Fibroblast of villous mesenchyme (primary cell): ENCODE measurements around the gene TUBB4B. TPM values are rescaled to one million over a fixed set of nuclear protein-coding genes. Genes with fewer than 3 reads are reported as not detected.

Source experiments
- DNase-seq: peaks from one replicate; pipeline ENCODE4 v3.0.0-alpha.2; 2010; ENCODE audit warnings: low read depth
- H3K4me3 ChIP-seq: 2 replicates; pipeline ENCODE4 v1.5.1; 2011; ENCODE audit warnings: low read depth, mild to moderate bottlenecking, low read length
- total RNA-seq: library from RNA; depleted of rRNA; stranded (reverse); fragments of >200 nt; gene quantifications from 2 replicates; pipeline ENCODE4 v1.2.3, GENCODE V29; 2012
- TF ChIP-seq, protein P1 (sequence below): IDR thresholded peaks from 2 replicates; pipeline ENCODE4 v1.5.1; 2012; ENCODE audit warnings: low read depth, mild to moderate bottlenecking, low read length; ENCODE audit not compliant: insufficient read depth

Gene TUBB4B
- total RNA-seq, 1 donor, result 218 TPM

DNA sequence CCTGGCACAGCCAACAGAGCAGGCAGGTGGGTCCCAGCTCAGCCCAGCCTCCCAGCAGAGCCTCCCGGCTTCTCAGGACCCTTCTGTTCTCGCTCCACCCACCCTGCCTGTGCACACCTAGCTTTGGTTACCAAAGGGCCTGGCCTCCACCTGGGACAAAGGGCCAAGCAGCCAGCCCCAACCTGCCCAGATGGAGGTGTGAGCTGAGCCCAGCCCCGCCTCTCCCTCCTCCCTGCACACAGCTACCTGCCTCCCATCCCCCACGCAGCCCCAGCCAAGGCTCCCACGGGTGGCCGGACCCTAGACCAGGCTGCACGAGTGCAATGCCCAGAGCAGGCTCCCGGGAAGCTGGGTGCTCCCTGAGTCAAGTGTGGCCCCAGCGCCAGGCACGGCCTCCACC is 46.2 kb upstream of the TUBB4B start:
- DNase-seq, result no peak
- TF ChIP-seq, protein P1, sequence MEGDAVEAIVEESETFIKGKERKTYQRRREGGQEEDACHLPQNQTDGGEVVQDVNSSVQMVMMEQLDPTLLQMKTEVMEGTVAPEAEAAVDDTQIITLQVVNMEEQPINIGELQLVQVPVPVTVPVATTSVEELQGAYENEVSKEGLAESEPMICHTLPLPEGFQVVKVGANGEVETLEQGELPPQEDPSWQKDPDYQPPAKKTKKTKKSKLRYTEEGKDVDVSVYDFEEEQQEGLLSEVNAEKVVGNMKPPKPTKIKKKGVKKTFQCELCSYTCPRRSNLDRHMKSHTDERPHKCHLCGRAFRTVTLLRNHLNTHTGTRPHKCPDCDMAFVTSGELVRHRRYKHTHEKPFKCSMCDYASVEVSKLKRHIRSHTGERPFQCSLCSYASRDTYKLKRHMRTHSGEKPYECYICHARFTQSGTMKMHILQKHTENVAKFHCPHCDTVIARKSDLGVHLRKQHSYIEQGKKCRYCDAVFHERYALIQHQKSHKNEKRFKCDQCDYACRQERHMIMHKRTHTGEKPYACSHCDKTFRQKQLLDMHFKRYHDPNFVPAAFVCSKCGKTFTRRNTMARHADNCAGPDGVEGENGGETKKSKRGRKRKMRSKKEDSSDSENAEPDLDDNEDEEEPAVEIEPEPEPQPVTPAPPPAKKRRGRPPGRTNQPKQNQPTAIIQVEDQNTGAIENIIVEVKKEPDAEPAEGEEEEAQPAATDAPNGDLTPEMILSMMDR, result no peak
- H3K4me3 ChIP-seq, result no peak overlapping the region

DNA sequence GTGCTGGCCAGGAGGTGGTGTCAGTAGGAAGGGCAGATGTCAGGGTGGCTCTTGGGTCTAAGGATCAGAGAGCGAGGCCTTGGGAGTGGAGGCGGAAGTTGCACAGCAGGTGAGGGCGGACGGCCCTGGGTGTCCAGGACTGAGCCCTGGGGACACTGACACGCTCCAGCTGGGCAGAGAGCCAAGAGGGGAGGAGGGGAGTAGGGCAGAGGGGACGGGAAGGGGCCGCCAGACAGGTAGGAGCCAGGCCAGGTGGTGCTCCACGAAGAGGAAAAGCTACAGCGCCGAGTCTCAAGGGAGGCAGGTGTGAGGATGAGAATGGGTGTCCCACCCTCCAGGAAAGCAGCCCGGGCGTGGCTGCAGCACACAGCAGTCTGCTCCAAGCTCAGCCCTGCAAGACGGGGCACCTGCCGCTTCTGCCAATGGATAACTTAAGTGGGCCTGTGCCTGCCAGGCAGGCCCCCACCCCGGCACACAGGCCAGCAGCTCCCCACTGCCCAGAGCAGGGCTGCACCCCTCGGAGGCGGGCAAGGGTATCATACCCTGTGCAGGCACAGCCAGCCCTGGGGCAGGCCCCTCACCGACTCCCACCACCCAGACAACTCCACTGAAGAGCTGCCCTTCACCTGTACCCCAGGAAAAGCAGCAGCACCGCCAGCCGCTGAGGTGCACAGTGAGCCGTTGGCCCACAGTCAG is 45.4 kb upstream of the TUBB4B start:
- no peak overlapping the region for H3K4me3 ChIP-seq
- TF ChIP-seq, protein P1, result no peak
- DNase-seq, result no peak

DNA sequence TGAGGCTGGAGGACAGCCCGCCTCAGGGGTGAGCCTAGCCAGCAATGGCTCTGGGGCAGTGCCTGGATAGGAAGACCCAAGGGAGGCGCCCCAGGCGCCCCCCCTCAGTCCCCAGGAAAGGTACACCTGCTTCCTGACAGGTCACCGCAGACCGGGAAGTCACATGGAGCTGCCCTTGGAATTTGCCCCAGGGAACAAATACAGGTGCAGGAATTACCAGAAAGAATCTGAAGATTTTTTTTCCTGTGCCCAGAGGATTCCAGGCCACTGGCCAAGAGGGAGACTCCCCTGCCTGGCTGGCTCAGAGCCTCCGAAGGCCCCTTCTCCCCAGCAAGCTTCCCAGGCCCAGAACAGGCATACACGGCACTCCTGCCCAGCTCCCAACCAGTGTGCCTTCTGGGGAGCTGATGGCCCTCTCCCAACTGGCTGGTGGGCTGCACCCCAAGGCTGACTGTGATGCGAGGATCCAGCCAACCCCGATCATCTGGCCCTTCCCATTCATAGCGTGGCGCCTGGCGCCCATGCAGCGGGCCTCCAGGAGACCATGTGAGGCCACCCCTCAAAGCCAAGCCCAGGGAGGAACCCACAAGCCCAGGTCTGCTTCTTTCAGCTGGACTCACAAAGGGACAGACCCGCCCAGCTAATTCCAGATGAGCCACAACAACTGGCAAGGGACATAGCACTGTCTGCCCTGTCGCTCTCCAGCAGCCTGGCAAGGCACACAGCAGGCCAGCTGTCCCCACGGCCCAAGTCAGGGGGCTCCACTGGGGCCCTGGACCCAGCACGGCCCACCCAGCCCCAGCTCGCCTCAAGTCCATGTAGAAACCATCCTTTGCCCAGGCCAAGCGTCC is 42.8 kb upstream of the TUBB4B start:
- no peak overlapping the region for H3K4me3 ChIP-seq
- DNase-seq, result no peak
- TF ChIP-seq, protein P1, result no peak

DNA sequence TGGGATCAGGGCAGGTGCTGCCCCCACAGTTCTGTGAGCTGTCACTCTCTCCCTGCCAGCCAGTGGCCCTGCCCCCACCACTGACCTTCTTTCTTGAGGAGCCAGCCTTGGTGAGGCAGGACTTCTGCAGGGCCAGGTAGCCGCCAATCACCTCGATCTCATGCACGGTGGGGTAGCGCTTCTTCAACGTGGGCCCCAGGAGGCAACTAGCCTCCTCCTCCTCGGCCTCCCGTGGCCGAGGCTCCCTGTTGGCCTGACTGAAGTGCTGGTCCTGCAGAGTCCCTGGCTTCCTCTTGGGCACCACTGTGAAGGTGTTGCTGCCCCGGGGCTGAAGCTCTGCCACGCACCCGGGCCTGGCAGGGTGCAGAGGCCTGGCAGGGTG is 42.2 kb upstream of the TUBB4B start:
- peak overlapping the region; percentile 54 for H3K4me3 ChIP-seq
- TF ChIP-seq, protein P1, result no peak
- DNase-seq, result no peak

DNA sequence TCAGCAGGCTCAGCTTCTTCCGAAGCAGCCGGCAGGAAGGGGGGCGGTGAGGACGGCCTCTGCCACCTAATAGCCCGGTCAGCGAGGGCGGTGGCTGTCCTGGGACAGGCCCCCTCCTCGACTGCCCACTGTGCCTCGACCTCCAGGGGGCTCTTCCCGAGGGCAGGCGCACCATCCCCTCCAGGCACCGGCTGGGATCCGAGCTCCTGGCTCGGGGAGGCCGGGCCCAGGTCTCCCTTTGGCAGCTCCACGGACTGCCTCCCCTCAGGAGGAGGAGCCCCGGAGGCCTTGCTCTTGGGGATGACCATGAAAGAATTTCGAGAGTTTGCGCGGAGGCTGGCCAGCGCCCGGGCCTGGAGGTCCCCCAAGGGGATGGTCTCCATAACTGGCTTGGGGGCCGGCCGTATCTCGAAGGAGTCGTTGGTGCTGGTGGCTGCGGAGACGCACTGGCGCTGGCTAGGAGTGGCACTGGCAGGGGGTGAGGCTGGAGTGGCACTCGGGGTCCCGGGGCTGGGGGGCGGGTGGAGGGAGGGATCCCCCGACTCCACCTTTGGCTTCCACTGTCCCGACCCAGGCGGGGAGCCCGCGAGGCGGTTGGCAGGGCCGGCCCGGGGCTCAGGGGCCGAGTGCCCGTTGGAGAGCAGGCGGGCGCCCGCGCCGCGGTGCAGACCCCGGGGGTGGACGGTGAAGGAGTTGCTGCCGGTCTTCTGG is 41.5 kb upstream of the TUBB4B start:
- TF ChIP-seq, protein P1, result no peak
- DNase-seq, result peak; percentile 35
- H3K4me3 ChIP-seq, result peak overlapping the region; percentile 54

DNA sequence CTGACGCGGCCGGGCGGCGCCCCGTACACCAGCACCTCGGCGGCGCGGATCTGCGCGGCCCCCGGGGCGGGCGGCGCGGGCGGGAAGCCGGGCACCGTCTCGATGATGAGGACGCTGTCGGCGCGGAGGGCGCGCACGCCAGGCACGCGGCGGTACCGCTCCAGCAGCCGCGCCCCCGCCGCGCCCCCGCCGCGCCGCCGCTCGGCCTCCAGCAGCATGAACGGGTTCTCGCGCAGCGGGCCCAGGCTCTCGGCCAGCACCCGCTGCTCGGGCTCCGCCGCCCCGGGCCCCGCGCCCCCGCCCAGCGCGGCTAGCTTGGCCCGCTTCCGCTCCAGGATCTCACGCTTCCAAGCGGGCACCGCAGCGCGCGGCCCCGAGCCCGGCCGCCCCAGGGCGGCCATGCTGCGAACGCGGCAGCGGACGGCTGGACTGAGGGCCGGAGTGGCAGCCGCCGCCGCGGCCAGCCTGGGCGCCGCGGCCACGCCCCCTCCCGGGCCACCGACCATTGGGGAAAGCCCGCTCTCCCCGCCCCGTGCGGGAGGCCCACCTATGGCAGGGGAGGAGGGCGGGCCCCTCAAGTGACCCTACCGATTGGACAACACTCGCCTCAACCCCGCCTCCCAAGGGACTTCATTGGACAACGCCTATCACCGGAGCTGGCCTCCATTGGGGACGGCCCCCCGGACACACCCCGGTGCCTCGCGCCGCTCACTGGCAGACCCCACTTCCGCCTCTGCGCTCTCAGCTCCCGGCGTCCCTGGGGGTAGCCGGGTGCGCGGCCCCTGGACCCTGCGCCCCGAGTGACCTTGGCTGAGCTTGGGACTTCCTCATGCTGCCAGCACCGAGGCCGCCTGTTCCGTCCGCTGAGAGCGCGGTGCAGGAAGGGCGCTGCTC is 40.5 kb upstream of the TUBB4B start, which contains the start of gene TPRN:
Gene TPRN, minus strand, starts transcription at position 431 of the 894 bp plus-strand sequence. Its CDS starts 30 bp downstream, at position 401.
- peak within 1 kb of the TSS; percentile 76 for H3K4me3 ChIP-seq
- peak; percentile 99 for DNase-seq
- TF ChIP-seq, protein P1, result no peak
